ENCODE data around the gene ATP6V1E1.

GRCh38 chr22:17647991-17648390 is 19.4 kb upstream of the ATP6V1E1 start:
- TF ChIP-seq SUZ12 (IDR thresholded peaks at IDR 0.05; ENCODE audit: extremely low read depth, insufficient read depth, insufficient read length) = no peak
- TF ChIP-seq YY1 (IDR thresholded peaks at IDR 0.05; ENCODE audit: insufficient read depth, insufficient read length) = no peak
